HG03103 (cell line): ENCODE results near the gene TCP11L1.

Experiments
- ATAC-seq: cut with Tn5 transposase; IDR thresholded peaks from one replicate; pipeline ENCODE4 v1.9.1; 2021; ENCODE audit warnings: low read depth; ENCODE audit not compliant: unreplicated experiment

The TCP11L1 gene

GRCh38 chr11:33039274-33040032, at the start of gene TCP11L1:
TSS of gene TCP11L1 (plus strand) at chr11:33039572. CDS start at chr11:33043774, 4,202 bp downstream.
- ATAC-seq = peak; percentile 78

GRCh38 chr11:32990481-32990880, 48.9 kb upstream of the TCP11L1 start:
- no peak for ATAC-seq

- no peak for ATAC-seq
Observed at GRCh38 chr11:32991427-32991826, 47.9 kb upstream of the TCP11L1 start.

- ATAC-seq = no peak
Observed at GRCh38 chr11:32991898-32992297, 47.5 kb upstream of the TCP11L1 start.

GRCh38 chr11:33000181-33000580, 39.2 kb upstream of the TCP11L1 start:
- no peak for ATAC-seq

- ATAC-seq = no peak
Observed at GRCh38 chr11:33001281-33001680, 38.1 kb upstream of the TCP11L1 start.

GRCh38 chr11:33001751-33002542, 37.4 kb upstream of the TCP11L1 start:
- ATAC-seq = no peak

- ATAC-seq = no peak
Observed at GRCh38 chr11:33005175-33005574, 34.2 kb upstream of the TCP11L1 start.

- no peak for ATAC-seq
Observed at GRCh38 chr11:33006010-33006409, 33.4 kb upstream of the TCP11L1 start.

- ATAC-seq = no peak
Observed at GRCh38 chr11:33013755-33014154, 25.6 kb upstream of the TCP11L1 start.

GRCh38 chr11:33015621-33016551, 23.5 kb upstream of the TCP11L1 start, which contains the start of gene DEPDC7:
TSS of gene DEPDC7 (plus strand) at chr11:33015878. CDS start at chr11:33015956, 78 bp downstream.
- peak; percentile 57 for ATAC-seq

GRCh38 chr11:33016654-33017053, 22.7 kb upstream of the TCP11L1 start:
- ATAC-seq = no peak

GRCh38 chr11:33017478-33017877, 21.9 kb upstream of the TCP11L1 start:
- no peak for ATAC-seq

- no peak for ATAC-seq
Observed at GRCh38 chr11:33017965-33018364, 21.4 kb upstream of the TCP11L1 start.

- ATAC-seq = no peak
Observed at GRCh38 chr11:33018840-33019239, 20.5 kb upstream of the TCP11L1 start.

GRCh38 chr11:33021501-33021900, 17.9 kb upstream of the TCP11L1 start:
- no peak for ATAC-seq

- ATAC-seq = no peak
Observed at GRCh38 chr11:33021937-33022336, 17.4 kb upstream of the TCP11L1 start.

GRCh38 chr11:33025339-33025722, 14.0 kb upstream of the TCP11L1 start:
- ATAC-seq = no peak

GRCh38 chr11:33027233-33027632, 12.1 kb upstream of the TCP11L1 start:
- no peak for ATAC-seq

GRCh38 chr11:33027846-33028536, 11.4 kb upstream of the TCP11L1 start:
- no peak for ATAC-seq
